ENCODE measurements around the gene ATP1B1. TPM values are rescaled to one million over a fixed set of nuclear protein-coding genes. Genes with fewer than 3 reads are reported as not detected.

ATP1B1 gene
- total and polyA plus RNA-seq, 2 experiments from 2014 or later: 51.0 to 73.4 TPM

GRCh38 chr1:169081503-169082123 is 24.9 kb upstream of the ATP1B1 start:
- DNase-seq (ENCODE audit: low spot score) (no peak), ATAC-seq (peak; percentile 76)
- Histone ChIP-seq H3K27ac (ENCODE audit: low read depth) (no peak overlapping the region), H3K4me1 (ENCODE audit: insufficient read depth) (no peaks in the 10 kb centered on the region), H3K27me3 (ENCODE audit: insufficient read depth) (no peaks in the 10 kb centered on the region), H4K20me1 (replicated peaks; ENCODE audit: insufficient read depth) (no peaks in the 10 kb centered on the region), H3K36me3 (ENCODE audit: insufficient read depth) (no peaks in the 10 kb centered on the region), H3K4me2 (no peak overlapping the region), H3K9me2 (ENCODE audit: insufficient read depth) (peaks cover 5% of the 10 kb centered on the region; the same call in 1 of the 2 replicates), H3F3A (replicated peaks; ENCODE audit: low read depth) (no peaks in the 10 kb centered on the region), H2AFZ (peak overlapping the region; percentile 63; the same call in 1 of the 2 replicates), H3K79me2 (replicated peaks; ENCODE audit: insufficient read depth) (no peaks in the 10 kb centered on the region), H3K4me3 (no peak overlapping the region)
- Mint-ChIP-seq H3K27ac (no peak overlapping the region), H3K4me1 (peaks cover 9% of the 10 kb centered on the region; the same call in 2 of the 3 replicates), H3K9me3 (no peaks in the 10 kb centered on the region), H3K36me3 (ENCODE audit: low read depth) (no peaks in the 10 kb centered on the region), H3K27me3 (ENCODE audit: insufficient read depth, low read depth, poor library complexity) (peaks cover 7% of the 10 kb centered on the region), H3K4me3 (no peak overlapping the region)
- TF ChIP-seq CREB1 (CRISPR knock-in tag; IDR thresholded peaks at IDR 0.05; ENCODE audit: low read depth) (no peak), EZH2 (IDR thresholded peaks at IDR 0.05; ENCODE audit: low read depth, unreplicated experiment) (no peak)

- no peaks in the 10 kb centered on the region for H3K36me3 ChIP-seq (ENCODE audit: insufficient read depth)
- H3K4me1 ChIP-seq (ENCODE audit: insufficient read depth): 0 out of 2 replicates have a peak, but pooled peaks cover 7% of the 10 kb centered on the region
- no peaks in the 10 kb centered on the region for H3K27me3 ChIP-seq (ENCODE audit: insufficient read depth)
- DNase-seq (ENCODE audit: low spot score) (no peak), ATAC-seq (no peak)
- no peak overlapping the region for H2AFZ ChIP-seq
- no peaks in the 10 kb centered on the region for H4K20me1 ChIP-seq (replicated peaks; ENCODE audit: insufficient read depth)
- H3K79me2 ChIP-seq (replicated peaks; ENCODE audit: insufficient read depth): no peaks in the 10 kb centered on the region
- H3K4me1 Mint-ChIP-seq: peaks cover 14% of the 10 kb centered on the region
- no peak overlapping the region for H3K27ac Mint-ChIP-seq
- H3K4me3 ChIP-seq: no peak overlapping the region
- H3K4me2 ChIP-seq: no peak overlapping the region
- peaks cover 7% of the 10 kb centered on the region for H3K27me3 Mint-ChIP-seq (ENCODE audit: insufficient read depth, low read depth, poor library complexity)
- H3K4me3 Mint-ChIP-seq: no peak overlapping the region
- no peaks in the 10 kb centered on the region for H3K36me3 Mint-ChIP-seq (ENCODE audit: low read depth)
- no peaks in the 10 kb centered on the region for H3K9me3 Mint-ChIP-seq
- no peak overlapping the region for H3K27ac ChIP-seq (ENCODE audit: low read depth)
- H3F3A ChIP-seq (replicated peaks; ENCODE audit: low read depth): no peaks in the 10 kb centered on the region
- H3K9me2 ChIP-seq (ENCODE audit: insufficient read depth): no peaks in the 10 kb centered on the region; the same call in 1 of the 2 replicates
- TF ChIP-seq STAT1 (IDR thresholded peaks at IDR 0.05; ENCODE audit: unreplicated experiment): no peak
- TF ChIP-seq CREB1 (CRISPR knock-in tag; IDR thresholded peaks at IDR 0.05; ENCODE audit: low read depth): no peak
- no peak for TF ChIP-seq POLR2AphosphoS5 (IDR thresholded peaks at IDR 0.05; ENCODE audit: low read depth)
- TF ChIP-seq JUNB (IDR thresholded peaks at IDR 0.05; ENCODE audit: unreplicated experiment): no peak
- no peak for TF ChIP-seq EZH2phosphoT487 (IDR thresholded peaks at IDR 0.05; ENCODE audit: unreplicated experiment)
- no peak for TF ChIP-seq ZNF114 (CRISPR knock-in tag; IDR thresholded peaks at IDR 0.05)
- TF ChIP-seq, protein P1, sequence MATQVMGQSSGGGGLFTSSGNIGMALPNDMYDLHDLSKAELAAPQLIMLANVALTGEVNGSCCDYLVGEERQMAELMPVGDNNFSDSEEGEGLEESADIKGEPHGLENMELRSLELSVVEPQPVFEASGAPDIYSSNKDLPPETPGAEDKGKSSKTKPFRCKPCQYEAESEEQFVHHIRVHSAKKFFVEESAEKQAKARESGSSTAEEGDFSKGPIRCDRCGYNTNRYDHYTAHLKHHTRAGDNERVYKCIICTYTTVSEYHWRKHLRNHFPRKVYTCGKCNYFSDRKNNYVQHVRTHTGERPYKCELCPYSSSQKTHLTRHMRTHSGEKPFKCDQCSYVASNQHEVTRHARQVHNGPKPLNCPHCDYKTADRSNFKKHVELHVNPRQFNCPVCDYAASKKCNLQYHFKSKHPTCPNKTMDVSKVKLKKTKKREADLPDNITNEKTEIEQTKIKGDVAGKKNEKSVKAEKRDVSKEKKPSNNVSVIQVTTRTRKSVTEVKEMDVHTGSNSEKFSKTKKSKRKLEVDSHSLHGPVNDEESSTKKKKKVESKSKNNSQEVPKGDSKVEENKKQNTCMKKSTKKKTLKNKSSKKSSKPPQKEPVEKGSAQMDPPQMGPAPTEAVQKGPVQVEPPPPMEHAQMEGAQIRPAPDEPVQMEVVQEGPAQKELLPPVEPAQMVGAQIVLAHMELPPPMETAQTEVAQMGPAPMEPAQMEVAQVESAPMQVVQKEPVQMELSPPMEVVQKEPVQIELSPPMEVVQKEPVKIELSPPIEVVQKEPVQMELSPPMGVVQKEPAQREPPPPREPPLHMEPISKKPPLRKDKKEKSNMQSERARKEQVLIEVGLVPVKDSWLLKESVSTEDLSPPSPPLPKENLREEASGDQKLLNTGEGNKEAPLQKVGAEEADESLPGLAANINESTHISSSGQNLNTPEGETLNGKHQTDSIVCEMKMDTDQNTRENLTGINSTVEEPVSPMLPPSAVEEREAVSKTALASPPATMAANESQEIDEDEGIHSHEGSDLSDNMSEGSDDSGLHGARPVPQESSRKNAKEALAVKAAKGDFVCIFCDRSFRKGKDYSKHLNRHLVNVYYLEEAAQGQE (IDR thresholded peaks at IDR 0.05; ENCODE audit: unreplicated experiment): no peak
- no peak for TF ChIP-seq EZH2 (IDR thresholded peaks at IDR 0.05; ENCODE audit: low read depth, unreplicated experiment)
- TF ChIP-seq, protein P2, sequence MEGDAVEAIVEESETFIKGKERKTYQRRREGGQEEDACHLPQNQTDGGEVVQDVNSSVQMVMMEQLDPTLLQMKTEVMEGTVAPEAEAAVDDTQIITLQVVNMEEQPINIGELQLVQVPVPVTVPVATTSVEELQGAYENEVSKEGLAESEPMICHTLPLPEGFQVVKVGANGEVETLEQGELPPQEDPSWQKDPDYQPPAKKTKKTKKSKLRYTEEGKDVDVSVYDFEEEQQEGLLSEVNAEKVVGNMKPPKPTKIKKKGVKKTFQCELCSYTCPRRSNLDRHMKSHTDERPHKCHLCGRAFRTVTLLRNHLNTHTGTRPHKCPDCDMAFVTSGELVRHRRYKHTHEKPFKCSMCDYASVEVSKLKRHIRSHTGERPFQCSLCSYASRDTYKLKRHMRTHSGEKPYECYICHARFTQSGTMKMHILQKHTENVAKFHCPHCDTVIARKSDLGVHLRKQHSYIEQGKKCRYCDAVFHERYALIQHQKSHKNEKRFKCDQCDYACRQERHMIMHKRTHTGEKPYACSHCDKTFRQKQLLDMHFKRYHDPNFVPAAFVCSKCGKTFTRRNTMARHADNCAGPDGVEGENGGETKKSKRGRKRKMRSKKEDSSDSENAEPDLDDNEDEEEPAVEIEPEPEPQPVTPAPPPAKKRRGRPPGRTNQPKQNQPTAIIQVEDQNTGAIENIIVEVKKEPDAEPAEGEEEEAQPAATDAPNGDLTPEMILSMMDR (conservative IDR thresholded peaks at IDR 0.05; ENCODE audit: low read depth in 2 of 2): no peak
- TF ChIP-seq, protein P3, sequence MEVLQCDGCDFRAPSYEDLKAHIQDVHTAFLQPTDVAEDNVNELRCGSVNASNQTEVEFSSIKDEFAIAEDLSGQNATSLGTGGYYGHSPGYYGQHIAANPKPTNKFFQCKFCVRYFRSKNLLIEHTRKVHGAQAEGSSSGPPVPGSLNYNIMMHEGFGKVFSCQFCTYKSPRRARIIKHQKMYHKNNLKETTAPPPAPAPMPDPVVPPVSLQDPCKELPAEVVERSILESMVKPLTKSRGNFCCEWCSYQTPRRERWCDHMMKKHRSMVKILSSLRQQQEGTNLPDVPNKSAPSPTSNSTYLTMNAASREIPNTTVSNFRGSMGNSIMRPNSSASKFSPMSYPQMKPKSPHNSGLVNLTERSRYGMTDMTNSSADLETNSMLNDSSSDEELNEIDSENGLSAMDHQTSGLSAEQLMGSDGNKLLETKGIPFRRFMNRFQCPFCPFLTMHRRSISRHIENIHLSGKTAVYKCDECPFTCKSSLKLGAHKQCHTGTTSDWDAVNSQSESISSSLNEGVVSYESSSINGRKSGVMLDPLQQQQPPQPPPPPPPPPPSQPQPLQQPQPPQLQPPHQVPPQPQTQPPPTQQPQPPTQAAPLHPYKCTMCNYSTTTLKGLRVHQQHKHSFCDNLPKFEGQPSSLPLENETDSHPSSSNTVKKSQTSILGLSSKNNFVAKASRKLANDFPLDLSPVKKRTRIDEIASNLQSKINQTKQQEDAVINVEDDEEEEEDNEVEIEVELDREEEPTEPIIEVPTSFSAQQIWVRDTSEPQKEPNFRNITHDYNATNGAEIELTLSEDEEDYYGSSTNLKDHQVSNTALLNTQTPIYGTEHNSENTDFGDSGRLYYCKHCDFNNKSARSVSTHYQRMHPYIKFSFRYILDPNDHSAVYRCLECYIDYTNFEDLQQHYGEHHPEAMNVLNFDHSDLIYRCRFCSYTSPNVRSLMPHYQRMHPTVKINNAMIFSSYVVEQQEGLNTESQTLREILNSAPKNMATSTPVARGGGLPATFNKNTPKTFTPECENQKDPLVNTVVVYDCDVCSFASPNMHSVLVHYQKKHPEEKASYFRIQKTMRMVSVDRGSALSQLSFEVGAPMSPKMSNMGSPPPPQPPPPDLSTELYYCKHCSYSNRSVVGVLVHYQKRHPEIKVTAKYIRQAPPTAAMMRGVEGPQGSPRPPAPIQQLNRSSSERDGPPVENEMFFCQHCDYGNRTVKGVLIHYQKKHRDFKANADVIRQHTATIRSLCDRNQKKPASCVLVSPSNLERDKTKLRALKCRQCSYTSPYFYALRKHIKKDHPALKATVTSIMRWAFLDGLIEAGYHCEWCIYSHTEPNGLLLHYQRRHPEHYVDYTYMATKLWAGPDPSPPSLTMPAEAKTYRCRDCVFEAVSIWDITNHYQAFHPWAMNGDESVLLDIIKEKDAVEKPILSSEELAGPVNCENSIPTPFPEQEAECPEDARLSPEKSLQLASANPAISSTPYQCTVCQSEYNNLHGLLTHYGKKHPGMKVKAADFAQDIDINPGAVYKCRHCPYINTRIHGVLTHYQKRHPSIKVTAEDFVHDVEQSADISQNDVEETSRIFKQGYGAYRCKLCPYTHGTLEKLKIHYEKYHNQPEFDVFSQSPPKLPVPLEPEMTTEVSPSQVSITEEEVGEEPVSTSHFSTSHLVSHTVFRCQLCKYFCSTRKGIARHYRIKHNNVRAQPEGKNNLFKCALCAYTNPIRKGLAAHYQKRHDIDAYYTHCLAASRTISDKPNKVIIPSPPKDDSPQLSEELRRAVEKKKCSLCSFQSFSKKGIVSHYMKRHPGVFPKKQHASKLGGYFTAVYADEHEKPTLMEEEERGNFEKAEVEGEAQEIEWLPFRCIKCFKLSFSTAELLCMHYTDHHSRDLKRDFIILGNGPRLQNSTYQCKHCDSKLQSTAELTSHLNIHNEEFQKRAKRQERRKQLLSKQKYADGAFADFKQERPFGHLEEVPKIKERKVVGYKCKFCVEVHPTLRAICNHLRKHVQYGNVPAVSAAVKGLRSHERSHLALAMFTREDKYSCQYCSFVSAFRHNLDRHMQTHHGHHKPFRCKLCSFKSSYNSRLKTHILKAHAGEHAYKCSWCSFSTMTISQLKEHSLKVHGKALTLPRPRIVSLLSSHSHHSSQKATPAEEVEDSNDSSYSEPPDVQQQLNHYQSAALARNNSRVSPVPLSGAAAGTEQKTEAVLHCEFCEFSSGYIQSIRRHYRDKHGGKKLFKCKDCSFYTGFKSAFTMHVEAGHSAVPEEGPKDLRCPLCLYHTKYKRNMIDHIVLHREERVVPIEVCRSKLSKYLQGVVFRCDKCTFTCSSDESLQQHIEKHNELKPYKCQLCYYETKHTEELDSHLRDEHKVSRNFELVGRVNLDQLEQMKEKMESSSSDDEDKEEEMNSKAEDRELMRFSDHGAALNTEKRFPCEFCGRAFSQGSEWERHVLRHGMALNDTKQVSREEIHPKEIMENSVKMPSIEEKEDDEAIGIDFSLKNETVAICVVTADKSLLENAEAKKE (CRISPR knock-in tag; IDR thresholded peaks at IDR 0.05): no peak
Measured at GRCh38 chr1:169085911-169086310, 20.6 kb upstream of the ATP1B1 start.

Data from GM23338 (cell line).